Measurements from ENCODE around the gene MGMT. TPM values are rescaled to one million over a fixed set of nuclear protein-coding genes. Genes with fewer than 3 reads are reported as not detected.

The MGMT gene
- total and polyA plus RNA-seq, 2 of the 4 experiments (the other 2 are of a cell fraction): 11.5 to 17.8 TPM

DNA sequence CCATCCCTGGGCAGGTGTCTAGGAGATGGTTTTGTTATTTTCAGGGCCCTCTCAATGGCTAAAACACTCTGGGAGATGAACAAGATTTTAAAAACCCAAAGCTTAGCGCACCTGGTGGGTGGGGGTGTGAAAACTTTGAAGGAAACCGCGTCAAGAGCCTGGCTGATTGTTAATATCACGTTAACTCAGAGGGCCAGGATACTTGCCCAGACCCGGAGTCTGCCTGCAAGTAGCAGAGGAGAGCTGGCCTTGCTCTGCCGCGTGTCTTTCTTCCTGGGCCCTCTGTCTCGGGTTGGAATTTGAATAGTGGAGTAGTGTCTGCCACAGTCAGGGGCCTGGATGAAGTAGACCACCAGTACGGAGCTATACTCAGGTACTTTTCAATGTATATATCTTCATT lies 1.1 kb downstream of the MGMT start:
- ATAC-seq (ENCODE audit: low read depth): no peak
- H4K8ac ChIP-seq (ENCODE audit: low read depth in 2 of 2, low read length in 2 of 2): peak overlapping the region in 1 of 2 experiments; percentile 100; a peak in 1 of 4 replicates
- no peak overlapping the region for H2AK5ac ChIP-seq (ENCODE audit: low read depth, low read length)
- WGBS, 2 experiments (ENCODE audit: extremely low coverage in 2 of 2, insufficient read length in 1 of 2): 96% methylated on average over 5 of the region's 9 CpGs; no CpG with 5 or more reads in 1 of the 2 experiments
- H3K4me2 ChIP-seq (ENCODE audit: low read depth, low read length): no peak overlapping the region
- no peak overlapping the region for H3K9ac ChIP-seq (ENCODE audit: low read depth, low read length)
- H3K36me3 ChIP-seq (ENCODE audit: control insufficient read depth, insufficient read depth, low read length): peaks cover 5% of the 10 kb centered on the region; the same call in 1 of the 2 replicates
- no peak overlapping the region for H2BK120ac ChIP-seq (ENCODE audit: low read depth, low read length)
- no peak overlapping the region for H2BK15ac ChIP-seq (ENCODE audit: low read depth, low read length)
- no peak overlapping the region for H4K91ac ChIP-seq (ENCODE audit: insufficient read depth, low read depth, low read length)
- no peak for TF ChIP-seq FOS (IDR thresholded peaks at IDR 0.05; ENCODE audit: low read depth, low read length)
- TF ChIP-seq RAD21 (IDR thresholded peaks at IDR 0.05; ENCODE audit: low read length): no peak
- no peak for TF ChIP-seq SMC3 (IDR thresholded peaks at IDR 0.05; ENCODE audit: low read depth, low read length)
- TF ChIP-seq CEBPB (IDR thresholded peaks at IDR 0.05; ENCODE audit: low read depth, low read length): no peak
- TF ChIP-seq, protein P1, sequence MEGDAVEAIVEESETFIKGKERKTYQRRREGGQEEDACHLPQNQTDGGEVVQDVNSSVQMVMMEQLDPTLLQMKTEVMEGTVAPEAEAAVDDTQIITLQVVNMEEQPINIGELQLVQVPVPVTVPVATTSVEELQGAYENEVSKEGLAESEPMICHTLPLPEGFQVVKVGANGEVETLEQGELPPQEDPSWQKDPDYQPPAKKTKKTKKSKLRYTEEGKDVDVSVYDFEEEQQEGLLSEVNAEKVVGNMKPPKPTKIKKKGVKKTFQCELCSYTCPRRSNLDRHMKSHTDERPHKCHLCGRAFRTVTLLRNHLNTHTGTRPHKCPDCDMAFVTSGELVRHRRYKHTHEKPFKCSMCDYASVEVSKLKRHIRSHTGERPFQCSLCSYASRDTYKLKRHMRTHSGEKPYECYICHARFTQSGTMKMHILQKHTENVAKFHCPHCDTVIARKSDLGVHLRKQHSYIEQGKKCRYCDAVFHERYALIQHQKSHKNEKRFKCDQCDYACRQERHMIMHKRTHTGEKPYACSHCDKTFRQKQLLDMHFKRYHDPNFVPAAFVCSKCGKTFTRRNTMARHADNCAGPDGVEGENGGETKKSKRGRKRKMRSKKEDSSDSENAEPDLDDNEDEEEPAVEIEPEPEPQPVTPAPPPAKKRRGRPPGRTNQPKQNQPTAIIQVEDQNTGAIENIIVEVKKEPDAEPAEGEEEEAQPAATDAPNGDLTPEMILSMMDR (conservative IDR thresholded peaks at IDR 0.05; ENCODE audit: low read depth, low read length): no peak
- TF ChIP-seq MAZ (IDR thresholded peaks at IDR 0.05; ENCODE audit: borderline replicate concordance, low read depth, low read length): no peak
- no peak for TF ChIP-seq CHD1 (IDR thresholded peaks at IDR 0.05; ENCODE audit: low read depth, low read length)
- no peak for TF ChIP-seq BHLHE40 (IDR thresholded peaks at IDR 0.05; ENCODE audit: low read depth, low read length)
- TF ChIP-seq RFX5 (IDR thresholded peaks at IDR 0.05; ENCODE audit: low read depth, low read length): no peak
- TF ChIP-seq, protein P2, sequence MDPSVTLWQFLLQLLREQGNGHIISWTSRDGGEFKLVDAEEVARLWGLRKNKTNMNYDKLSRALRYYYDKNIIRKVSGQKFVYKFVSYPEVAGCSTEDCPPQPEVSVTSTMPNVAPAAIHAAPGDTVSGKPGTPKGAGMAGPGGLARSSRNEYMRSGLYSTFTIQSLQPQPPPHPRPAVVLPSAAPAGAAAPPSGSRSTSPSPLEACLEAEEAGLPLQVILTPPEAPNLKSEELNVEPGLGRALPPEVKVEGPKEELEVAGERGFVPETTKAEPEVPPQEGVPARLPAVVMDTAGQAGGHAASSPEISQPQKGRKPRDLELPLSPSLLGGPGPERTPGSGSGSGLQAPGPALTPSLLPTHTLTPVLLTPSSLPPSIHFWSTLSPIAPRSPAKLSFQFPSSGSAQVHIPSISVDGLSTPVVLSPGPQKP (IDR thresholded peaks at IDR 0.05; ENCODE audit: borderline replicate concordance, low read depth, low read length): no peak
- no peak for TF ChIP-seq POLR2A (IDR thresholded peaks at IDR 0.05; ENCODE audit: low read depth, low read length)
- TF ChIP-seq MAFK (IDR thresholded peaks at IDR 0.05; ENCODE audit: low read depth, low read length): no peak
- no peak for TF ChIP-seq RCOR1 (IDR thresholded peaks at IDR 0.05; ENCODE audit: insufficient replicate concordance, low read length)
- TF ChIP-seq MXI1 (IDR thresholded peaks at IDR 0.05; ENCODE audit: borderline replicate concordance, low read depth, low read length): no peak
- no peak for TF ChIP-seq NFE2L2 (IDR thresholded peaks at IDR 0.05; ENCODE audit: low read depth, low read length)
- TF ChIP-seq, protein P3, sequence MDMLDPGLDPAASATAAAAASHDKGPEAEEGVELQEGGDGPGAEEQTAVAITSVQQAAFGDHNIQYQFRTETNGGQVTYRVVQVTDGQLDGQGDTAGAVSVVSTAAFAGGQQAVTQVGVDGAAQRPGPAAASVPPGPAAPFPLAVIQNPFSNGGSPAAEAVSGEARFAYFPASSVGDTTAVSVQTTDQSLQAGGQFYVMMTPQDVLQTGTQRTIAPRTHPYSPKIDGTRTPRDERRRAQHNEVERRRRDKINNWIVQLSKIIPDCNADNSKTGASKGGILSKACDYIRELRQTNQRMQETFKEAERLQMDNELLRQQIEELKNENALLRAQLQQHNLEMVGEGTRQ (IDR thresholded peaks at IDR 0.05; ENCODE audit: low read depth, low read length): no peak
- H3K14ac ChIP-seq (replicated peaks; ENCODE audit: low read depth, low read length): no peak overlapping the region
- H4K5ac ChIP-seq (ENCODE audit: low read depth, low read length): no peak overlapping the region
- no peak for DNase-seq
- no peak overlapping the region for H2AFZ ChIP-seq (replicated peaks; ENCODE audit: low read length, poor library complexity)
- H3K4me1 ChIP-seq (ENCODE audit: control insufficient read depth, insufficient read depth, low read length): peaks cover 4% of the 10 kb centered on the region; the same call in 1 of the 2 replicates
- 0 out of 2 replicates have a peak, but pooled peaks cover 4% of the 10 kb centered on the region for H3K9me1 ChIP-seq (ENCODE audit: insufficient read depth, low read length)
- H3K18ac ChIP-seq (ENCODE audit: low read depth, low read length): no peak overlapping the region
- no peaks in the 10 kb centered on the region; the same call in 1 of the 2 replicates for H3K27me3 ChIP-seq (ENCODE audit: control insufficient read depth, insufficient read depth, low read length)
- H3K23ac ChIP-seq (ENCODE audit: low read depth, low read length): no peak overlapping the region
- in situ Hi-C loops (cut with MboI; ENCODE audit: low sequenced_read_pairs) (no loop called here), intact Hi-C loops (cut with micrococcal nuclease) (loop anchor here (5.0 kb wide), 1 partner anchor 494 kb away; the partner anchor contains the start of gene EBF3), dilution Hi-C loops (cut with HindIII; ENCODE audit: low sequenced_read_pairs, unreplicated experiment) (no loop called here)
- no peaks in the 10 kb centered on the region for H4K20me1 ChIP-seq (ENCODE audit: insufficient read depth, low read length)
- no peak overlapping the region for H2BK20ac ChIP-seq (ENCODE audit: low read depth, low read length)
- H2AK9ac ChIP-seq (replicated peaks; ENCODE audit: low read depth, low read length, poor library complexity): no peak overlapping the region
- no peak overlapping the region for H3K4ac ChIP-seq (ENCODE audit: low read depth, low read length)
- H3K27ac ChIP-seq (ENCODE audit: insufficient read depth, low read length): no peak overlapping the region
- BruUV-seq (replicated peaks): TSS peak; percentile 37
- H3K9me3 ChIP-seq (ENCODE audit: control insufficient read depth, insufficient read depth, low read length): no peaks in the 10 kb centered on the region
- H3K4me3 ChIP-seq (ENCODE audit: insufficient read depth, low read depth, low read length): no peak overlapping the region
- H3K56ac ChIP-seq (ENCODE audit: extremely low read depth, insufficient read depth, low read length): no peak overlapping the region
- POLR2A ChIA-PET (ENCODE audit: unreplicated experiment): interaction anchor here (0.6 kb wide), 1 partner anchor 409 kb away, joined by 3 read pairs; no protein-coding TSS in a partner anchor
- H3K79me1 ChIP-seq (ENCODE audit: low read depth in 1 of 2, low read length in 2 of 2): peaks cover 2 to 4% of the 10 kb centered on the region in 2 experiments
- CTCF ChIA-PET: no interaction called here
- H2BK5ac ChIP-seq (ENCODE audit: low read depth, low read length, poor library complexity, severe bottlenecking): no peak overlapping the region

All from IMR-90 (cell line).